Fibroblast of lung (primary cell): Measurements from ENCODE around the gene DLG2.

Source experiments
- CTCF ChIP-seq, 2 donors: IDR thresholded peaks in 1 of 2; conservative IDR thresholded peaks in 1 of 2; 1 replicate in 1 of 2; 2 replicates in 1 of 2; pipeline ENCODE4 v1.5.1; 2011 to 2012; ENCODE audit warnings: low read length in 2 of 2, control low read depth in 1 of 2, inconsistent platforms in 1 of 2, low read depth in 1 of 2, mild to moderate bottlenecking in 1 of 2
- EZH2 ChIP-seq: IDR thresholded peaks from 2 replicates; pipeline ENCODE4 v1.5.1; 2012; ENCODE audit warnings: low read length, control low read depth, mild to moderate bottlenecking; ENCODE audit errors: missing control alignments

- TF ChIP-seq CTCF (conservative IDR thresholded peaks at IDR 0.05 in 1 of 2, IDR thresholded peaks at IDR 0.05 in 1 of 2; ENCODE audit: low read depth in 1 of 2, low read length in 2 of 2) = no peak
- TF ChIP-seq EZH2 = no peak
Observed at GRCh38 chr11:84398017-84398626, 1229.0 kb downstream of the DLG2 start.
